Kidney epithelial cell (primary cell): ENCODE measurements around the gene TBC1D22A. TPM values are rescaled to one million over a fixed set of nuclear protein-coding genes. Genes with fewer than 3 reads are reported as not detected.
A peak's percentile ranks its signal among the peaks of the same experiment; 100 is the strongest.

Experiments
- DNase-seq: peaks from one replicate; pipeline ENCODE4 v3.0.0-alpha.2; 2010; ENCODE audit warnings: low read depth
- H3K27me3 ChIP-seq: 2 replicates; pipeline ENCODE4 v1.6.0; 2011; ENCODE audit warnings: low read length; ENCODE audit not compliant: control insufficient read depth, insufficient read depth
- H3K36me3 ChIP-seq: 2 replicates; pipeline ENCODE4 v1.5.1; 2011; ENCODE audit warnings: low read length; ENCODE audit not compliant: control insufficient read depth, insufficient read depth
- H3K4me3 ChIP-seq: 2 replicates; pipeline ENCODE4 v1.5.1; 2011; ENCODE audit warnings: low read depth, mild to moderate bottlenecking, control low read depth, low read length
- CTCF ChIP-seq: IDR thresholded peaks from 2 replicates; pipeline ENCODE4 v1.5.1; 2011; ENCODE audit warnings: mild to moderate bottlenecking, moderate library complexity, low read length, control low read depth, inconsistent platforms; ENCODE audit not compliant: insufficient read depth, poor library complexity, severe bottlenecking
- total RNA-seq: library from RNA; depleted of rRNA; stranded (reverse); fragments of >200 nt; gene quantifications from 2 replicates; pipeline ENCODE4 v1.2.3, GENCODE V29; 2015

Gene TBC1D22A
- total RNA-seq, 1 donor from 2014 or later: 25.7 TPM

- Histone ChIP-seq H3K36me3 (no peaks in the 10 kb centered on the region), H3K27me3 (no peaks in the 10 kb centered on the region), H3K4me3 (no peak overlapping the region)
- TF ChIP-seq CTCF: no peak
- DNase-seq: no peak
Measured at GRCh38 chr22:47086596-47087248, 324.3 kb downstream of the TBC1D22A start.

GRCh38 chr22:47088480-47089158, 326.2 kb downstream of the TBC1D22A start:
- no peak for TF ChIP-seq CTCF
- Histone ChIP-seq H3K27me3 (no peaks in the 10 kb centered on the region), H3K4me3 (no peak overlapping the region), H3K36me3 (no peaks in the 10 kb centered on the region)
- DNase-seq: no peak

GRCh38 chr22:47089374-47089773, 326.9 kb downstream of the TBC1D22A start:
- Histone ChIP-seq H3K36me3 (no peaks in the 10 kb centered on the region), H3K27me3 (no peaks in the 10 kb centered on the region), H3K4me3 (no peak overlapping the region)
- no peak for DNase-seq
- no peak for TF ChIP-seq CTCF

GRCh38 chr22:47089796-47090460, 327.5 kb downstream of the TBC1D22A start:
- Histone ChIP-seq H3K36me3 (no peaks in the 10 kb centered on the region), H3K4me3 (no peak overlapping the region), H3K27me3 (no peaks in the 10 kb centered on the region)
- TF ChIP-seq CTCF: no peak
- no peak for DNase-seq

- TF ChIP-seq CTCF: no peak
- no peak for DNase-seq
Measured at GRCh38 chr22:47090591-47091245, 328.3 kb downstream of the TBC1D22A start.

More at GRCh38 chr22:47090591-47091245, 328.3 kb downstream of the TBC1D22A start:
- peak overlapping the region; percentile 15 for H3K4me3 ChIP-seq
- H3K36me3 ChIP-seq: no peaks in the 10 kb centered on the region
- H3K27me3 ChIP-seq: no peaks in the 10 kb centered on the region
